K562 (cell line): ENCODE data around the gene MATR3. TPM values are rescaled to one million over a fixed set of nuclear protein-coding genes. Genes with fewer than 3 reads are reported as not detected.

Source experiments
- ARID3B ChIP-seq: fragments of 250-450 bp; sonication (Bioruptor Pico); IDR thresholded peaks from 2 replicates; pipeline ENCODE4 v1.4.0; 2020; ENCODE audit warnings: borderline replicate concordance
- CBFB ChIP-seq: sonication (generic); formaldehyde crosslinking; IDR thresholded peaks from 2 replicates; pipeline ENCODE4 v1.4.0; 2020; ENCODE audit warnings: mild to moderate bottlenecking, missing genetic modification reagents
- CHD4 ChIP-seq: fragments of 200-600 bp; sonication (generic); IDR thresholded peaks from 3 replicates; pipeline ENCODE4 v1.6.1; 2012; ENCODE audit warnings: low read depth, mild to moderate bottlenecking, mixed read lengths, low read length, inconsistent platforms; ENCODE audit not compliant: insufficient read depth, insufficient replicate concordance, poor library complexity, severe bottlenecking
- E2F3 ChIP-seq: fragments of 250-450 bp; sonication (Bioruptor Pico); IDR thresholded peaks from 2 replicates; pipeline ENCODE4 v1.4.0; 2020; ENCODE audit warnings: mild to moderate bottlenecking
- EWSR1 ChIP-seq: fragments of 450-650 bp; IDR thresholded peaks from 2 replicates; pipeline ENCODE4 v1.6.1; 2018; ENCODE audit warnings: borderline replicate concordance, mild to moderate bottlenecking, low read depth, moderate library complexity; ENCODE audit not compliant: partially characterized antibody
- FUS ChIP-seq: fragments of 200-400 bp; formaldehyde crosslinking; optimal IDR thresholded peaks from 2 replicates; pipeline ENCODE3; 2017; ENCODE audit warnings: low read depth, low read length
- HES1 ChIP-seq: fragments of 450-650 bp; IDR thresholded peaks from 2 replicates; pipeline ENCODE4 v1.6.1; 2016; ENCODE audit warnings: low read depth, mild to moderate bottlenecking, moderate library complexity
- LARP7 ChIP-seq: fragments of 450-650 bp; IDR thresholded peaks from 2 replicates; pipeline ENCODE4 v1.6.1; 2016
- MITF ChIP-seq: IDR thresholded peaks from 2 replicates; pipeline ENCODE4 v1.6.1; 2014; ENCODE audit warnings: antibody characterized with exemption
- MXD1 ChIP-seq: fragments of 250-450 bp; sonication (Bioruptor Pico); IDR thresholded peaks from 2 replicates; pipeline ENCODE4 v1.8.0; 2021; ENCODE audit warnings: borderline replicate concordance, mild to moderate bottlenecking, moderate library complexity; ENCODE audit not compliant: poor library complexity, severe bottlenecking
- POLR2AphosphoS5 ChIP-seq: IDR thresholded peaks from 2 replicates; pipeline ENCODE4 v1.6.1; 2011; ENCODE audit warnings: mild to moderate bottlenecking, low read depth, low read length, moderate library complexity; ENCODE audit not compliant: control insufficient read depth, insufficient read depth
- RREB1 ChIP-seq: fragments of 250-450 bp; sonication (Bioruptor Pico); IDR thresholded peaks from 2 replicates; pipeline ENCODE4 v1.4.0; 2020
- SREBF2 ChIP-seq: sonication (generic); formaldehyde crosslinking; IDR thresholded peaks from 2 replicates; pipeline ENCODE4 v1.4.0; 2020; ENCODE audit warnings: mild to moderate bottlenecking, missing genetic modification reagents
- ZBED1 ChIP-seq: IDR thresholded peaks from 2 replicates; pipeline ENCODE4 v1.6.1; 2014
- ZNF212 ChIP-seq: fragments of 450-650 bp; formaldehyde crosslinking; IDR thresholded peaks from 2 replicates; pipeline ENCODE4 v1.4.0; 2020; ENCODE audit warnings: mild to moderate bottlenecking
- ZNF589 ChIP-seq: fragments of 200-800 bp; sonication (Bioruptor generic); IDR thresholded peaks from 2 replicates; pipeline ENCODE4 v1.6.1; 2016; ENCODE audit warnings: low read depth, missing genetic modification characterization, missing compliant biosample characterization
- polyA plus RNA-seq, 8 experiments: library from polyadenylated mRNA; depleted of rRNA in 4 of 8; stranded (reverse) in 5 of 8; unstranded in 3 of 8; fragments of >200 nt; fragmentation: Nextera tagmentation in 2 of 8; fragmentation: Illumina TruSeq in 1 of 8; extraction: Ambion mirVana in 2 of 8; extraction: Trizol in 1 of 8; gene quantifications; 2 replicates each; pipeline versions ENCODE4 v1.2.1 to v1.2.3, GENCODE V29; 2011 to 2014; ENCODE audit warnings: inconsistent platforms in 1 of 8, missing spikeins in 1 of 8
- total RNA-seq, 7 experiments: library from RNA; depleted of rRNA in 6 of 7; stranded (reverse); fragments of >200 nt in 6 of 7; fragmentation: Illumina TruSeq in 2 of 7; extraction: Trizol in 2 of 7; gene quantifications; 2 replicates each; pipeline versions ENCODE4 v1.2.1 to v1.2.3, GENCODE V29; 2011 to 2021; ENCODE audit warnings: low replicate concordance in 1 of 7

MATR3 gene
- total and polyA plus RNA-seq, 9 of the 15 experiments (the other 6 are each of a cell fraction or from before 2014, with no cell fraction given): 150 to 425 (median 263) TPM

- TF ChIP-seq ZNF589 (CRISPR knock-in tag): 0 out of 2 replicates have a peak, but pooled peaks have one; percentile 48
- no peak for TF ChIP-seq CBFB (CRISPR knock-in tag)
- TF ChIP-seq E2F3 (CRISPR knock-in tag): no peak
- TF ChIP-seq ZNF212 (CRISPR knock-in tag): no peak
- TF ChIP-seq ZBED1: no peak
- TF ChIP-seq HES1: no peak
- TF ChIP-seq LARP7: no peak
- TF ChIP-seq SREBF2 (CRISPR knock-in tag): no peak
- no peak for TF ChIP-seq RREB1 (CRISPR knock-in tag)
- no peak for TF ChIP-seq MITF
- no peak for TF ChIP-seq FUS
- no peak for TF ChIP-seq POLR2AphosphoS5
- TF ChIP-seq MXD1 (CRISPR knock-in tag): no peak
- TF ChIP-seq CHD4: no peak
- TF ChIP-seq EWSR1: no peak
- no peak for TF ChIP-seq ARID3B (CRISPR knock-in tag)
These were observed 20.8 kb upstream of the MATR3 start (continued) for GRCh38 chr5:139272471-139273321.
